HG03571 (cell line): ENCODE data around the gene PYGM.

Experiments used
- ATAC-seq: cut with Tn5 transposase; IDR thresholded peaks from one replicate; pipeline ENCODE4 v1.9.1; 2021; ENCODE audit not compliant: unreplicated experiment

PYGM gene

GRCh38 chr11:64768300-64768694 lies 8.5 kb upstream of the PYGM start:
- no peak for ATAC-seq

GRCh38 chr11:64767344-64768299 lies 7.8 kb upstream of the PYGM start:
- ATAC-seq: no peak

- no peak for ATAC-seq
Measured at GRCh38 chr11:64766881-64767280, 7.1 kb upstream of the PYGM start.

- ATAC-seq: no peak
Measured at GRCh38 chr11:64765851-64766665, 6.3 kb upstream of the PYGM start.

GRCh38 chr11:64765291-64765850 lies 5.6 kb upstream of the PYGM start:
- ATAC-seq: no peak

GRCh38 chr11:64764753-64765152 lies 5.0 kb upstream of the PYGM start:
- no peak for ATAC-seq

- ATAC-seq: no peak
Measured at GRCh38 chr11:64764040-64764611, 4.4 kb upstream of the PYGM start.

- ATAC-seq: no peak
Measured at GRCh38 chr11:64763526-64764039, 3.8 kb upstream of the PYGM start.

GRCh38 chr11:64762674-64763525 lies 3.1 kb upstream of the PYGM start:
- no peak for ATAC-seq

GRCh38 chr11:64762277-64762673 lies 2.5 kb upstream of the PYGM start:
- ATAC-seq: no peak

- no peak for ATAC-seq
Measured at GRCh38 chr11:64760759-64761420, 1.1 kb upstream of the PYGM start.

GRCh38 chr11:64759131-64759721 lies 548 bp downstream of the PYGM start:
- no peak for ATAC-seq

GRCh38 chr11:64758330-64759079 lies 1.3 kb downstream of the PYGM start:
- ATAC-seq: no peak

GRCh38 chr11:64757549-64758329 lies 2.0 kb downstream of the PYGM start:
- no peak for ATAC-seq

GRCh38 chr11:64755681-64756361 lies 4.0 kb downstream of the PYGM start:
- ATAC-seq: no peak

GRCh38 chr11:64754919-64755662 lies 4.7 kb downstream of the PYGM start:
- no peak for ATAC-seq
